ENCODE measurements around the gene PRDM1. TPM values are rescaled to one million over a fixed set of nuclear protein-coding genes. Genes with fewer than 3 reads are reported as not detected.

The PRDM1 gene
- total and polyA plus RNA-seq, 2 of the 13 experiments (the other 11 are each of a cell fraction or from before 2014, with no cell fraction given): 0.13 TPM; not detected in 1

- TF ChIP-seq ZNF639 (CRISPR knock-in tag; conservative IDR thresholded peaks at IDR 0.05): no peak
- TF ChIP-seq CENPT (CRISPR knock-in tag; IDR thresholded peaks at IDR 0.05; ENCODE audit: low read depth): no peak
- no peak for TF ChIP-seq SNAPC5 (CRISPR knock-in tag; IDR thresholded peaks at IDR 0.05; ENCODE audit: borderline replicate concordance)
Measured at GRCh38 chr6:106120406-106120805, 34.3 kb downstream of the PRDM1 start (continued).

- Histone ChIP-seq H3K27ac (ENCODE audit: extremely low read length, insufficient read depth, low read length) (no peak overlapping the region), H3K9me3 (ENCODE audit: low read length) (no peaks in the 10 kb centered on the region), H3K79me2 (ENCODE audit: insufficient read depth, low read length) (no peaks in the 10 kb centered on the region), H2AFZ (ENCODE audit: low read length) (no peak overlapping the region), H3K4me3 (replicated peaks in 1 of 3; ENCODE audit: insufficient read depth in 1 of 3, low read depth in 2 of 3, low read length in 3 of 3) (no peak overlapping the region), H3K4me1 (ENCODE audit: insufficient read depth, low read length) (0 out of 2 replicates have a peak, but pooled peaks cover 8% of the 10 kb centered on the region), H3K4me2 (ENCODE audit: low read depth, low read length) (no peak overlapping the region), H3K9ac (ENCODE audit: insufficient read depth, low read depth, low read length) (no peak overlapping the region), H4K20me1 (ENCODE audit: insufficient read depth, low read length) (no peaks in the 10 kb centered on the region), H3K36me3 (replicated peaks in 1 of 2; ENCODE audit: control insufficient read depth in 1 of 2, insufficient read depth in 2 of 2, low read length in 2 of 2) (no peaks in the 10 kb centered on the region), H3K27me3 (ENCODE audit: control insufficient read depth in 1 of 2, insufficient read depth in 2 of 2, low read length in 2 of 2) (peaks cover 0 to 10% of the 10 kb centered on the region in 2 experiments; a peak in 2 of 5 replicates)
- no peak for DNase-seq (ENCODE audit: low spot score)
- ChIA-PET POLR2A (no interaction called here), CTCF (ENCODE audit: low intra/inter-chr PET ratio, low total read pairs) (no interaction called here)
- no peak for ATAC-seq
- WGBS (ENCODE audit: low lambda C conversion rate): 15% methylated on average over 5 of the region's 6 CpGs
- BruUV-seq (replicated peaks): no TSS peak
- no peak for TF ChIP-seq ZNF784 (CRISPR knock-in tag; IDR thresholded peaks at IDR 0.05; ENCODE audit: borderline replicate concordance)
- TF ChIP-seq MIER3 (CRISPR knock-in tag; IDR thresholded peaks at IDR 0.05; ENCODE audit: borderline replicate concordance): no peak
- TF ChIP-seq DBP (CRISPR knock-in tag; IDR thresholded peaks at IDR 0.05; ENCODE audit: not compliant biosample characterization): no peak
- TF ChIP-seq SP2 (CRISPR knock-in tag; IDR thresholded peaks at IDR 0.05): no peak
- TF ChIP-seq ZNF557 (CRISPR knock-in tag; IDR thresholded peaks at IDR 0.05): no peak
- no peak for TF ChIP-seq MIER2 (CRISPR knock-in tag; IDR thresholded peaks at IDR 0.05)
- no peak for TF ChIP-seq ZSCAN29 (CRISPR knock-in tag; conservative IDR thresholded peaks at IDR 0.05)
- TF ChIP-seq ZNF747 (CRISPR knock-in tag; IDR thresholded peaks at IDR 0.05; ENCODE audit: borderline replicate concordance): no peak
- no peak for TF ChIP-seq SKIL (CRISPR knock-in tag; IDR thresholded peaks at IDR 0.05; ENCODE audit: borderline replicate concordance)
- no peak for TF ChIP-seq MTA1 (CRISPR knock-in tag; IDR thresholded peaks at IDR 0.05; ENCODE audit: borderline replicate concordance)
- intact Hi-C loops (cut with micrococcal nuclease; ENCODE audit: unreplicated experiment) (no loop called here), in situ Hi-C loops (cut with HindIII; ENCODE audit: extremely low pct_ligation_motif_present, low pct_unique_long_range_greater_than_20kb) (no loop called here)
- no peak for FAIRE-seq
Measured at GRCh38 chr6:106122306-106122918, 36.3 kb downstream of the PRDM1 start.
